NAMALWA (cell line): Measurements from ENCODE around the gene FANCI.

Experiments
- DNase-seq: peaks from one replicate; pipeline ENCODE4 v3.0.0-alpha.2; 2015; ENCODE audit warnings: low spot score

Gene FANCI

GRCh38 chr15:89243691-89244573, at the start of gene FANCI:
FANCI (plus strand) TSS chr15:89243979; CDS start chr15:89247648, 3,669 bp downstream.
- DNase-seq, result peak; percentile 96

GRCh38 chr15:89194608-89195007, 49.2 kb upstream of the FANCI start:
- DNase-seq, result no peak

GRCh38 chr15:89195836-89196235, 47.9 kb upstream of the FANCI start:
- DNase-seq, result no peak

- DNase-seq, result no peak
Observed at GRCh38 chr15:89196241-89196640, 47.5 kb upstream of the FANCI start.

- no peak for DNase-seq
Observed at GRCh38 chr15:89196994-89197393, 46.8 kb upstream of the FANCI start.

GRCh38 chr15:89197503-89197971, 46.2 kb upstream of the FANCI start:
- no peak for DNase-seq

GRCh38 chr15:89198196-89198595, 45.6 kb upstream of the FANCI start:
- DNase-seq, result no peak

GRCh38 chr15:89198934-89199333, 44.8 kb upstream of the FANCI start:
- no peak for DNase-seq

GRCh38 chr15:89199746-89200145, 44.0 kb upstream of the FANCI start:
- DNase-seq, result no peak

GRCh38 chr15:89200182-89200581, 43.6 kb upstream of the FANCI start:
- no peak for DNase-seq

- DNase-seq, result no peak
Observed at GRCh38 chr15:89201465-89202005, 42.2 kb upstream of the FANCI start.

- no peak for DNase-seq
Observed at GRCh38 chr15:89203705-89204273, 40.0 kb upstream of the FANCI start.

GRCh38 chr15:89205991-89206585, 37.7 kb upstream of the FANCI start:
- DNase-seq, result no peak

- peak; percentile 80 for DNase-seq
Observed at GRCh38 chr15:89206908-89207331, 36.9 kb upstream of the FANCI start.

- no peak for DNase-seq
Observed at GRCh38 chr15:89208256-89208655, 35.5 kb upstream of the FANCI start.

GRCh38 chr15:89209057-89209456, 34.7 kb upstream of the FANCI start:
- DNase-seq, result no peak

- no peak for DNase-seq
Observed at GRCh38 chr15:89211678-89212170, 32.1 kb upstream of the FANCI start.

- DNase-seq, result no peak
Observed at GRCh38 chr15:89215627-89216026, 28.2 kb upstream of the FANCI start.

GRCh38 chr15:89217031-89217430, 26.7 kb upstream of the FANCI start:
- no peak for DNase-seq

GRCh38 chr15:89217686-89218376, 25.9 kb upstream of the FANCI start:
- no peak for DNase-seq

GRCh38 chr15:89218531-89218930, 25.2 kb upstream of the FANCI start:
- no peak for DNase-seq

- DNase-seq, result no peak
Observed at GRCh38 chr15:89221543-89221942, 22.2 kb upstream of the FANCI start, which contains the start of gene RLBP1. RLBP1 (minus strand) TSS chr15:89221579; CDS start chr15:89218975, 2,604 bp downstream.
